ENCODE measurements around the gene TUBA4A. TPM values are rescaled to one million over a fixed set of nuclear protein-coding genes. Genes with fewer than 3 reads are reported as not detected.

Gene TUBA4A
- total and polyA plus RNA-seq, 8 donors = 18.7 to 141 (median 40.0) TPM

DNA sequence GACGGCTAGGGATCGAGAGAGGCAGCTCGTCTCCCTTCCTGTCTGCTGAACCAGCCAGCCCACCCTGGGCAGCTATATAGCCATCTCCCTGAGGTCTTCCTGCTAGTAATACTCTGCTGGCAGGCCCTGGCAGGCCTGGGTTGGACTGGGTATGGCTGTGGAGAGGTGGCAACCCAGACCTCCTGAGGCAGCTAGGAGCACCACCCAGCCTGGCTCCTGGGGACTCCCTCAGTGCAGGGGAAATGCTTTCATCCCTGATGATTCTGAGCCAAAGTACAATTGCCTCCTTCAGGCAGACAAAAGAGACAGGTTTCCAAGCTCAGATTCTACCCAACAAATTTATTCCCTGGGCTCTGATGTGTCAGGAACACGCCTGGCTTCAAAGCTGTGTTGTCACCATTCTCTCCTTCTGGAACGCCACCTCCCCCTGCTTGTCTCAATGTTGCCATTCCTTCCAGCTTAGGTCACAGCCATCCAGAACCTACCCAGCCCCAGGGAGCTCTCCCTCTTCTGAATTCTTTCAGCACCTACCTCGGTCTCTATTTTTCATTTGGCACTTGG, 20.7 kb upstream of the TUBA4A start:
- H3K4me1 ChIP-seq = peaks cover 12 to 18% (median 17%) of the 10 kb centered on the region in 4 donors
- no peaks in the 10 kb centered on the region for H3K27me3 ChIP-seq
- no peak overlapping the region for H3K4me3 ChIP-seq
- no peaks in the 10 kb centered on the region for H3K9me3 ChIP-seq
- no peak for TF ChIP-seq POLR2A (IDR thresholded peaks at IDR 0.05)
- no peak for TF ChIP-seq POLR2AphosphoS5 (IDR thresholded peaks at IDR 0.05)
- TF ChIP-seq, protein P1, sequence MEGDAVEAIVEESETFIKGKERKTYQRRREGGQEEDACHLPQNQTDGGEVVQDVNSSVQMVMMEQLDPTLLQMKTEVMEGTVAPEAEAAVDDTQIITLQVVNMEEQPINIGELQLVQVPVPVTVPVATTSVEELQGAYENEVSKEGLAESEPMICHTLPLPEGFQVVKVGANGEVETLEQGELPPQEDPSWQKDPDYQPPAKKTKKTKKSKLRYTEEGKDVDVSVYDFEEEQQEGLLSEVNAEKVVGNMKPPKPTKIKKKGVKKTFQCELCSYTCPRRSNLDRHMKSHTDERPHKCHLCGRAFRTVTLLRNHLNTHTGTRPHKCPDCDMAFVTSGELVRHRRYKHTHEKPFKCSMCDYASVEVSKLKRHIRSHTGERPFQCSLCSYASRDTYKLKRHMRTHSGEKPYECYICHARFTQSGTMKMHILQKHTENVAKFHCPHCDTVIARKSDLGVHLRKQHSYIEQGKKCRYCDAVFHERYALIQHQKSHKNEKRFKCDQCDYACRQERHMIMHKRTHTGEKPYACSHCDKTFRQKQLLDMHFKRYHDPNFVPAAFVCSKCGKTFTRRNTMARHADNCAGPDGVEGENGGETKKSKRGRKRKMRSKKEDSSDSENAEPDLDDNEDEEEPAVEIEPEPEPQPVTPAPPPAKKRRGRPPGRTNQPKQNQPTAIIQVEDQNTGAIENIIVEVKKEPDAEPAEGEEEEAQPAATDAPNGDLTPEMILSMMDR (IDR thresholded peaks at IDR 0.05) = no peak
- TF ChIP-seq EP300 (IDR thresholded peaks at IDR 0.05) = no peak
- intact Hi-C loops (cut with DNase I; ENCODE audit: low total_unique reads) = no loop called here
- H3K36me3 ChIP-seq = no peaks in the 10 kb centered on the region
- WGBS, 5 donors = 38 to 61% (median 53%) methylated on average over 3 to 6 of the region's 6 CpGs
- DNase-seq = peak in 1 of 2 donors; percentile 71
- peak overlapping the region in 3 of 5 donors; percentile 41 to 68 (median 53) for H3K27ac ChIP-seq

DNA sequence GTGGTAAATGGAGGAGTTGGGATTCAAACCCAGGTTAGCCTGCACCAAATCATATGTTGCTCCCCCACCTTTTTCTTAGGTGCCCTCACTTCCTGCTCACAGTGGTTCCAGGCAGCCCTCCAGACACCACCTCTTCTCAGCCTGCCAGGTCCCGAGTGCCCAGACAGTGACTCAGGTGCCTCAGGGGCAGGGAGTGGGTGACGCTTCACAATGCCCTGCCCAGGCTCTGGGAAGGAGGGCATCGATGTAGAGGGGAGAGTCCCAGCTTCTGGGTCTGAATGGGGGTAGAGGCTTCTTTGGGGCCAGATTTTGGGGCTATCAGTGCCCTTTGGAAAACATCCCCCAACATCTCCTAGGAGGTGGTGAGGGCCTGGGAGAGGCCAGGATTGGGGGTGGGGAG, 20.2 kb upstream of the TUBA4A start:
- DNase-seq = no peak
- Histone ChIP-seq H3K27me3 (no peaks in the 10 kb centered on the region), H3K9me3 (no peaks in the 10 kb centered on the region), H3K4me1 (peaks cover 12 to 22% (median 16%) of the 10 kb centered on the region in 4 donors), H3K4me3 (no peak overlapping the region), H3K36me3 (no peaks in the 10 kb centered on the region), H3K27ac (peak overlapping the region in 3 of 5 donors; percentile 41 to 68 (median 53))
- 44 to 81% (median 77%) methylated on average over 3 of the region's 3 CpGs for WGBS, 5 donors
- TF ChIP-seq, protein P1 (IDR thresholded peaks at IDR 0.05) = no peak
- TF ChIP-seq POLR2AphosphoS5 (IDR thresholded peaks at IDR 0.05) (no peak), EP300 (IDR thresholded peaks at IDR 0.05) (no peak), POLR2A (IDR thresholded peaks at IDR 0.05) (no peak)
- intact Hi-C loops (cut with DNase I; ENCODE audit: low total_unique reads) = no loop called here

DNA sequence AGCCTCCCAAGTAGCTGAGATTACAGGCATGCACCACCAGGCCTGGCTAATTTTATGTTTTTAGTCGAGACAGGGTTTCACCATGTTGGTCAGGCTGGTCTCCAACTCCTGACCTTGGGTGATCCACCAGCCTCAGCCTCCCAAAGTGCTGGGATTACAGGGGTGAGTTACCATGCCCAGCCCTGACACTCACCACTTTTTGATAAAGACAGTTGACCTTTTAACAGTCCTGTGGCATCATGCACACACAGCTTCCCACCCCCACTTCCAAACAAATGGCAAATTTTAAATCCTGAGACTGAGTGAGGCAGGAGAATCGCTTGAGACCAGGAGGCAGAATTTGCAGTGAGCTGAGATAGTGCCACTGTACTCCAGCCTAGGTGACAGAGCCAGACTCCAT, 19.3 kb upstream of the TUBA4A start:
- peaks cover 6 to 14% (median 7%) of the 10 kb centered on the region in 4 donors for H3K4me1 ChIP-seq
- H3K36me3 ChIP-seq = no peaks in the 10 kb centered on the region
- WGBS, 5 donors = 60 to 77% (median 75%) methylated on average over 2 of the region's 2 CpGs
- H3K27ac ChIP-seq = no peak overlapping the region
- H3K27me3 ChIP-seq = no peaks in the 10 kb centered on the region
- TF ChIP-seq POLR2AphosphoS5 (IDR thresholded peaks at IDR 0.05) (no peak), EP300 (IDR thresholded peaks at IDR 0.05) (no peak), POLR2A (IDR thresholded peaks at IDR 0.05) (no peak)
- TF ChIP-seq, protein P1 (IDR thresholded peaks at IDR 0.05) = no peak
- no peak for DNase-seq
- no peak overlapping the region for H3K4me3 ChIP-seq
- intact Hi-C loops (cut with DNase I; ENCODE audit: low total_unique reads) = no loop called here
- no peaks in the 10 kb centered on the region for H3K9me3 ChIP-seq

DNA sequence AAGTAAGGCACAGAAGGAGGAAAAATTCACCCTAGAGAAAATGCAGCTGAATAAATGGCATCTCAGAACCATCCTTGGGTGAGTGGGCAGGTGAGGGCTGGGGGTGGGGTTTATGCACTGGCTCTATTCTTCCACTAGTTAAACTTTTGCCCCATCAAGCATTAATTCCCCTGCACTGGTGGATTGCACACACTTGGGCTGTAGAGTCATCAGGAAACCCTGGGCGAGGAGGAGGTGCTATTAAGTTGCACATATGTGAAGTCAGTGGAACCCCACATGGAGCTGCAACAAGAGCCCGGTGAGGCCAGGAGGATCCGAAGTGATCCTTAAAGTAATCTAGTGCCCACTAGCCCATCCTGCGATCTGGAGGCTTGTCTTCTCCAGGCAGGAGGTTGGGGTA, 18.6 kb upstream of the TUBA4A start:
- TF ChIP-seq POLR2A (IDR thresholded peaks at IDR 0.05) = no peak
- DNase-seq = no peak
- H3K27me3 ChIP-seq = no peaks in the 10 kb centered on the region
- peaks cover under 1 to 7% (median 1%) of the 10 kb centered on the region in 4 donors for H3K4me1 ChIP-seq
- no peaks in the 10 kb centered on the region for H3K36me3 ChIP-seq
- H3K9me3 ChIP-seq = no peaks in the 10 kb centered on the region
- 81 to 88% (median 84%) methylated on average over 4 of the region's 4 CpGs for WGBS, 5 donors
- no peak overlapping the region for H3K27ac ChIP-seq
- intact Hi-C loops (cut with DNase I; ENCODE audit: low total_unique reads) = no loop called here
- no peak overlapping the region for H3K4me3 ChIP-seq

DNA sequence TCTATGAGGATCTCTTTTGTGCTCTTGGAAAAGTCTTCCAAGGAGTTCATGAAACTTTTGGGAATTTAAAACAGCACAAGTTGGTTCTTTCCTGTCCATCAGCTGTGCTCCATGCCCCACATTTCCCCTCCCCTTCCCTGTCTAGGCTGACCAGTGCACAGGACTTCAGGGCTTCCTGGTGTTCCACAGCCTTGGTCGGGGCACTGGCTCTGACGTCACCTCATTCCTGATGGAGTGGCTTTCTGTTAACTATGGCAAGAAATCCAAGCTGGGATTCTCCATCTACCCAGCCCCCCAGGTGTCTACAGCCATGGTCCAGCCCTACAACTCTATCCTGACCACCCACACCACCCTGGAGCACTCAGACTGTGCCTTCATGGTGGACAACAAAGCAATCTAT, 17.3 kb upstream of the TUBA4A start:
- Histone ChIP-seq H3K9me3 (no peaks in the 10 kb centered on the region), H3K27me3 (no peaks in the 10 kb centered on the region), H3K27ac (no peak overlapping the region), H3K36me3 (no peaks in the 10 kb centered on the region), H3K4me1 (peaks cover 0 to 6% (median 0%) of the 10 kb centered on the region in 4 donors), H3K4me3 (no peak overlapping the region)
- DNase-seq = no peak
- 67 to 92% (median 82%) methylated on average over 2 of the region's 2 CpGs for WGBS, 5 donors
- intact Hi-C loops (cut with DNase I; ENCODE audit: low total_unique reads) = no loop called here
- TF ChIP-seq POLR2AphosphoS5 (IDR thresholded peaks at IDR 0.05) = no peak

Measured in stomach (tissue), 9 donors.